ENCODE measurements around the gene XPC. TPM values are rescaled to one million over a fixed set of nuclear protein-coding genes. Genes with fewer than 3 reads are reported as not detected.
A peak's percentile ranks its signal among the peaks of the same experiment; 100 is the strongest.

The XPC gene
- polyA plus RNA-seq, 3 donors: 13.4 to 22.0 (median 15.5) TPM

- intact Hi-C loops (cut with micrococcal nuclease): no loop called here
- no peaks in the 10 kb centered on the region for H3K9me3 Mint-ChIP-seq
- no peak overlapping the region for H3K9ac ChIP-seq (ENCODE audit: insufficient read depth, low read length, poor library complexity, severe bottlenecking)
- H3K4me1 Mint-ChIP-seq: peaks cover 24% of the 10 kb centered on the region
- H3K4me2 ChIP-seq (replicated peaks; ENCODE audit: extremely low read depth, low read length, poor library complexity, severe bottlenecking): no peak overlapping the region
- H3K4me1 ChIP-seq (ENCODE audit: control insufficient read depth in 1 of 2, insufficient read depth in 2 of 2, low read length in 2 of 2): peaks cover 21 to 23% of the 10 kb centered on the region in 2 donors
- H2AFZ ChIP-seq (ENCODE audit: insufficient read depth, low read depth, low read length, poor library complexity, severe bottlenecking): no peak overlapping the region
- H3K4me3 ChIP-seq (replicated peaks in 1 of 3; ENCODE audit: low read depth in 2 of 3, low read length in 3 of 3): no peak overlapping the region
- no peak for TF ChIP-seq CTCF (IDR thresholded peaks at IDR 0.05)
- no peaks in the 10 kb centered on the region for H3K27me3 ChIP-seq (ENCODE audit: control insufficient read depth in 2 of 2, insufficient read depth in 2 of 2, low read length in 2 of 2)
- 100% methylated on average over 7 of the region's 9 CpGs for WGBS (ENCODE audit: insufficient coverage)
- peak overlapping the region in 6 of 7 donors; percentile 26 to 69 (median 47) for H3K27ac Mint-ChIP-seq
- H3K9me3 ChIP-seq (replicated peaks in 1 of 2; ENCODE audit: control insufficient read depth in 1 of 2, insufficient read depth in 1 of 2, low read length in 2 of 2): no peaks in the 10 kb centered on the region
- H4K20me1 ChIP-seq (ENCODE audit: insufficient read depth, low read length): no peaks in the 10 kb centered on the region
- H3K36me3 Mint-ChIP-seq: peaks cover 69 to 73% of the 10 kb centered on the region in 2 donors
- H3K36me3 ChIP-seq (replicated peaks in 1 of 2; ENCODE audit: control insufficient read depth in 1 of 2, insufficient read depth in 2 of 2, low read length in 2 of 2): peaks cover 23 to 58% of the 10 kb centered on the region in 2 donors
- no peaks in the 10 kb centered on the region for H3K79me2 ChIP-seq (ENCODE audit: insufficient read depth, low read length)
- no peak for DNase-seq
- no peak overlapping the region for H3K4me3 Mint-ChIP-seq
- H3K27ac ChIP-seq (ENCODE audit: low read depth in 1 of 2, low read length in 2 of 2): no peak overlapping the region
- peaks cover 0 to 4% (median 0%) of the 10 kb centered on the region in 3 donors for H3K27me3 Mint-ChIP-seq (ENCODE audit: low read depth in 3 of 3)
Measured at GRCh38 chr3:14150491-14151230, 27.7 kb downstream of the XPC start.

- H3K9ac ChIP-seq (ENCODE audit: insufficient read depth, low read length, poor library complexity, severe bottlenecking): no peak overlapping the region
- H3K4me1 Mint-ChIP-seq: peaks cover 27% of the 10 kb centered on the region
Measured at GRCh38 chr3:14150078-14150477, 28.3 kb downstream of the XPC start.

More at GRCh38 chr3:14150078-14150477, 28.3 kb downstream of the XPC start:
- Histone ChIP-seq H4K20me1 (ENCODE audit: insufficient read depth, low read length) (no peaks in the 10 kb centered on the region), H3K79me2 (ENCODE audit: insufficient read depth, low read length) (no peaks in the 10 kb centered on the region), H3K27me3 (ENCODE audit: control insufficient read depth in 2 of 2, insufficient read depth in 2 of 2, low read length in 2 of 2) (no peaks in the 10 kb centered on the region), H3K4me2 (replicated peaks; ENCODE audit: extremely low read depth, low read length, poor library complexity, severe bottlenecking) (no peak overlapping the region), H3K9me3 (replicated peaks in 1 of 2; ENCODE audit: control insufficient read depth in 1 of 2, insufficient read depth in 1 of 2, low read length in 2 of 2) (no peaks in the 10 kb centered on the region), H3K4me1 (ENCODE audit: control insufficient read depth in 1 of 2, insufficient read depth in 2 of 2, low read length in 2 of 2) (peaks cover 27 to 29% of the 10 kb centered on the region in 2 donors), H3K27ac (ENCODE audit: low read depth in 1 of 2, low read length in 2 of 2) (no peak overlapping the region), H2AFZ (ENCODE audit: insufficient read depth, low read depth, low read length, poor library complexity, severe bottlenecking) (no peak overlapping the region), H3K4me3 (replicated peaks in 1 of 3; ENCODE audit: low read depth in 2 of 3, low read length in 3 of 3) (no peak overlapping the region), H3K36me3 (replicated peaks in 1 of 2; ENCODE audit: control insufficient read depth in 1 of 2, insufficient read depth in 2 of 2, low read length in 2 of 2) (peaks cover 26 to 58% of the 10 kb centered on the region in 2 donors)
- Mint-ChIP-seq H3K27ac (peak overlapping the region in 6 of 7 donors; percentile 30 to 81 (median 60)), H3K9me3 (no peaks in the 10 kb centered on the region), H3K4me3 (no peak overlapping the region), H3K36me3 (peaks cover 69 to 74% of the 10 kb centered on the region in 2 donors), H3K27me3 (ENCODE audit: low read depth in 3 of 3) (peaks cover 0 to 4% (median 0%) of the 10 kb centered on the region in 3 donors)
- 93% methylated on average over 8 of the region's 9 CpGs for WGBS (ENCODE audit: insufficient coverage)
- DNase-seq: no peak
- intact Hi-C loops (cut with micrococcal nuclease): no loop called here
- TF ChIP-seq CTCF (IDR thresholded peaks at IDR 0.05): no peak

Data from CD14-positive monocyte (primary cell).